GM18526 (cell line): ENCODE measurements around the gene ASPSCR1.

Source experiments
- POLR2A ChIP-seq: IDR thresholded peaks from 3 replicates; pipeline ENCODE4 v1.6.1; 2011; ENCODE audit not compliant: insufficient read length; ENCODE audit errors: extremely low read depth

Gene ASPSCR1

GRCh38 chr17:81962499-81963441, 14.7 kb upstream of the ASPSCR1 start:
- no peak for TF ChIP-seq POLR2A

- TF ChIP-seq POLR2A: no peak
Measured at GRCh38 chr17:81964081-81964849, 13.2 kb upstream of the ASPSCR1 start.

- no peak for TF ChIP-seq POLR2A
Measured at GRCh38 chr17:81966343-81967243, 10.8 kb upstream of the ASPSCR1 start.

- no peak for TF ChIP-seq POLR2A
Measured at GRCh38 chr17:81967244-81967532, 10.2 kb upstream of the ASPSCR1 start.

DNA sequence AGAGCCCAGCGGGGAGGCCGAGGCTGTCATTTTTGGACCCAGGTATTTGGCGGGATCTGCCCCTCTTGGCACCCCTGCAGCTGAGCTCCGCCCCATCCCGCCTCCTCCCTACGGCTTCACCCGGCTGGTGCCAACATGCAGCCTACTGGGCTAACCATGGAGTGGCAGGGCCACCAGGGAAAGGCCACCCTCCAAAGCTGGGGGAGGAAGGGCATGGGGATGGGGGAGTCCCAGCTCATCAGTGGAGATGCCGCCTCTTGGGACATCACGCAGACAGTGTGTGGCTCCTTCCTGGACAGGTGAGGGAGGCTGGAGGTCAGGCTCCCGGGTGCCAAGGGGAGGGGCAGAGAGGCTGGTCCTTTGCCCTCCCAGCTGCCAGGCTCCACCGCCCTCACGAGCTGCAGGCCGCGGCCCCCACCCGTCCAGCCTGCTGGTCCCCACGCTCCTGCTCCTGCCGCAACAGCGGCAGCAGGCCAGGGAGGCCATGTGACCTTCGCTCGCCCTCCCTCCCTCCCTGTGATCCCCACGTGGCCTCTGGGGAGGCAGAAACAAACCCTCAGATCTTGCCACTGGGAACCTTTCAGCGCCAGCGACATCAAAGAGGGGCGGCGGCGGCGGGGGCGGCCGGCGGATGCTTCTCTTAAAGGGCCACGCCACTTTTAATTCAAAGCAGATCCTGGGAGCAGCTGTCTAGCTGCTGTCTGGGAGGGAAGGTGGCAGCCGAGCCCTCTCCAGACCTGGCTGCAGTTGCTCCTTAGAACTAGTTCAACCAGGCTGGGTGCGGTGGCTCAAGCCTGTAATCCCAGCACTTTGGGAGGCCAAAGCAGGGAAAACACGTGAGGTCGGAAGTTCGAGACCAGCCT, 9.7 kb upstream of the ASPSCR1 start:
- TF ChIP-seq POLR2A: no peak

GRCh38 chr17:81968396-81968745, 9.1 kb upstream of the ASPSCR1 start:
- no peak for TF ChIP-seq POLR2A

DNA sequence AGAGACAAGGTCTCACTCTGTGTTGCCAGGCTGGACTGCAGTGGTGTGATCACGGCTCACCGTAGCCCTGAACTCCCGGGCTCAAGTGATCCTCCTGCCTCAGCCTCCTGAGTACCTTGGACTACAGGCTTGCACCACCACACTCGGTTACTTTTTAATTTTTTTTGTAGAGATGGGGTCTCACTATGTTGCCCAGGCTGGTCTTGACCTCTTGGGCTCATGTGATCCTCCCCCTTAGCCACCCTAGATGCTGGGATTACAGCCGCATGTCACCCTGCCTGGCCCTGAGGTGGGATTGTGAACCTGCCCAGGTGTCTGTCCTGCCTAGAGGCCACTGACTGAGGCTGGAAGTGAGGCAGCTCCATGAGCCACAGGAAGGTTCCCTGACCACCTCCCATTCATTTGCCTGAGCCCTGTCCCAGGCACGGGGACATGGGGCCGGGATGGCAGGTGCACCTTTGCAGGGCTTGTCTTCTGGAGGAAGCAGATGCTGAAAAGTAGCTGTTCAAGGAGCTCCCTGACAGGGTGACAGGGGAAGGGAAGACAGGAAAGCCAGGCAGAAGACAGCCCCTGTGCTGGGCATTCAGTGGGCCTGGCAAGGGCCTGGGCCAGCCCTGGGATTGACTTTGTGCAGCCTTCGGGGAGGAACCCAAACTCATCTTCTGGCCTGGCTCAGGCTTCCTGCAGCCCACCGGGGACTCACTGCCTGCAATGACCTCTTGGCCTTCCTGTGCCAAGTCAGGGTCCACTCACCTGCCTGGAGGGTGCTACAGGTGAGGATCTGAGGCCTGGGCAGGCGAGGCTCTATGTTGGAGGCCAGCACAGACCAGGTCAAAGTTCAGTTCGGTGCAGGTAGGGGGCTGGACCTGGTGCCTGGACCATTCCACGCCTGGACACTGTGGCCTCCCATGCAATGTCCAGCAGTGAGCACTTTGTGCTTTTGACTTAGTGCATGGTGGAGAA, 8.3 kb upstream of the ASPSCR1 start:
- TF ChIP-seq POLR2A: no peak

GRCh38 chr17:81973432-81973831, 4.0 kb upstream of the ASPSCR1 start:
- no peak for TF ChIP-seq POLR2A

DNA sequence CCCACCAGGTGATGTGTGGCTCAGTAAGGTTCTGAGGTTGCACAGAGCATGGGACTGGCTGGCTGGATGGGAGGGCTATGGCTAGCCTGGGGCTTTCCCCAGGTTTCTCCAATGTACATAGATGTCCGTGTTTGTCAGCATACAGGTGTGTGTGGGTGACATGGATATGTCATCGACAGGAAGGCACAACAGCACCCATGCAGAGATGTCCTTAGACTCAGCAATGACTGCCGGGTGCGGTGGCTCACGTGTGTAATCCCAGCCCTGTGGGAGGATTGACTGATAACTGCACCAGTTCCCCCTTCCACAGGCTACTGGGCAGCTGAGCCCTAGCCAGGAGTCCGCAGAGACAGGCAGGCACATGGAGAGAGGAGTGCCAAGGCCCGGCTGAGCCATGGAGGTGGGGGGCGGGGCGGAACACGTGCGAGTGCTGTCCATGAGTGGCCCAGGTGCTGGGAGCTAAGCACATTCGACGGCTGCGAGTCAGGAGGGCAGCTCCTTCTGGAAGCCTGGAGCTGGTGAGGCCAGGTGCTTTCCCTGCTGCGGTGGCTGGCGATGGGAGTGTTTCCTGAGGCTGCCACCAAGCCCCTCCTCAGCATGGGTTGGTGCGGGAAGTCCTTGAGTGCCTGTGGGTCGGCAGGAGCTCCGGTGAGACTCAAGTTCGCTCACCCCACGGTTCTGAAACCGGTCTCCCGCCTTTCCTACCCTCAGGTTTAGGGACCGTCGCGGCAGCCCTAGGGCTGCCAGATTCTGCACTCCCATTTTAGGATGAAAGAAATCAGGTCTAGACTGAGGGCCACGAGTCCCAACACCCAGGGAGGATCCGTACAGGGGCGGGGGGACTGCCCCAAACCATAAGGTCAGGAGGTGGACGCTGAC, 858 bp upstream of the ASPSCR1 start:
- TF ChIP-seq POLR2A: no peak

DNA sequence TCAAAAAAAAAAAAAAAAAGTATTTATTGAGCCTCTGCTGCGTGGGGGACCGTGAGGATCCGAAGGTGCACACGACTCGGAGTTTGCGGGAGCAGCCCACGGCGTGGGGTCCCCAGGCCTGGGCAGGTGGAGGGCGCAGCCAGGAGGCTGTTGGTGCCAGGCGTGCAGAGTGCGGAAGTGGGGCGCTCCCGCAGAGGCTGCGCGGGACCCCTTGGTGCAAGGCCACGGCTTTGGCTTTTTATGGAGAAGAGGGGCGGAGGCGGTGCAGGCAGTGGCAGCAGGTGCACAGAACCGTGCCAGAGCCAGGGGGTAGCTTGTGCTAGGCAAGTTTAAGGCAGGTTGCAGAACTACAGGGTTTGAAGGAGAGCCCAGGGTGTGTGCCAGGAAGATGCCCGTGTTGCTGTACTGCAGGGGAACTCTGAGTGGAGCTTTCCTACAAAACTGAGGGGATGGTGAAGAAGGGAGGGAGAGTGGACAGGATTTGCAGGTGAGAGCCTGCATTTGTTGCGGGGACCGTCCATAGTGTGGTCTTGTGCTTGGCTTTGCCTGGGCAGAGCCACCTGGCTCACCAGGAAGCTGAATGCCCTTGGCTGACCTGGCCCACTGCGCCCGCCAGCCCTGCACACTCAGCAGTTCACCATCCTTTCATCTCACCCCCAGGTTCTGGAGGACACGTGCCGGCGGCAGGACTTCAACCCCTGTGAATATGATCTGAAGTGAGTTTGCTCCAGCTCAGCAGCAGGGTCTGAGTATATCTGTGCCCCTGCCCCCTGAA, 1.3 kb downstream of the ASPSCR1 start:
- TF ChIP-seq POLR2A: no peak

DNA sequence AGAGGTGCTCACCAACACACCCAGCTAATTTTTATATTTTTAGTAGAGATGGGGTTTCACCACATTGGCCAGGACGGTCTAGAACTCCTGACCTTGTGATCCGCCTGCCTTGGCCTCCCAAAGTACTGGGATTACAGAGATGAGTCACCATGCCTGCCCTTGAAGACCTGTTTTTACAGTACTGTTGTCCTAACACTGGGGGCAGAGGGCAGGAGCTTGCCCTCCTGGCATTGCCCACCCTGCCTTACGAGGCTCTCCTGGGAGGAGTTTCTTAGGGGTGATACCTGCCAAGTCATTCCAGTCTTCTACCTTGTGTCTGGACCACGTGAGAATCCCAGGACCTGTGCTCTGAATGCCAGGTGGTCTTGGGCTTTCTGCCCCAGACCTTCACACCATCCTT, 2.7 kb downstream of the ASPSCR1 start:
- TF ChIP-seq POLR2A: no peak
